Lung (tissue), 12 donors: ENCODE data around the gene DOK6. TPM values are rescaled to one million over a fixed set of nuclear protein-coding genes. Genes with fewer than 3 reads are reported as not detected.

Experiments used
- ATAC-seq: fragments of 200-7000 bp; cut with Tn5 transposase; one replicate; pipeline ENCODE4 v1.9.1; 2020; ENCODE audit warnings: moderate number of reproducible peaks; ENCODE audit not compliant: insufficient read depth, low FRiP score
- DNase-seq, 3 donors: peaks; one replicate each; pipeline ENCODE4 v3.0.0-alpha.2; 2013 to 2017
- H3K27ac ChIP-seq, 2 donors: one replicate each; pipeline ENCODE4 v1.5.1; 2013; ENCODE audit warnings: mild to moderate bottlenecking in 2 of 2, moderate library complexity in 2 of 2, control low read depth in 1 of 2, inconsistent platforms in 1 of 2, low read depth in 1 of 2, low read length in 1 of 2
- H3K27me3 ChIP-seq, 3 donors: one replicate each; pipeline ENCODE4 v1.5.1; 2013; ENCODE audit warnings: low read length in 2 of 3; ENCODE audit not compliant: control insufficient read depth in 3 of 3, insufficient read depth in 3 of 3
- H3K36me3 ChIP-seq, 4 donors: one replicate each; pipeline ENCODE4 v1.5.1; 2013; ENCODE audit warnings: low read length in 4 of 4, mild to moderate bottlenecking in 1 of 4, moderate library complexity in 1 of 4; ENCODE audit not compliant: control insufficient read depth in 4 of 4, insufficient read depth in 4 of 4
- H3K4me1 ChIP-seq, 5 donors: one replicate each; pipeline ENCODE4 v1.5.1; 2013; ENCODE audit warnings: low read length in 5 of 5, mild to moderate bottlenecking in 2 of 5, moderate library complexity in 1 of 5; ENCODE audit not compliant: control insufficient read depth in 5 of 5, insufficient read depth in 5 of 5
- H3K4me3 ChIP-seq: one replicate; pipeline ENCODE4 v1.5.1; 2013; ENCODE audit warnings: mild to moderate bottlenecking, control low read depth, moderate library complexity
- H3K9ac ChIP-seq, 2 donors: one replicate each; pipeline ENCODE4 v1.5.1; 2013; ENCODE audit warnings: low read length in 2 of 2, control low read depth in 1 of 2; ENCODE audit not compliant: insufficient read depth in 1 of 2
- H3K9me3 ChIP-seq, 4 donors: one replicate each; pipeline ENCODE4 v1.5.1; 2013; ENCODE audit warnings: low read length in 3 of 4, mild to moderate bottlenecking in 1 of 4, moderate library complexity in 1 of 4; ENCODE audit not compliant: control insufficient read depth in 4 of 4, insufficient read depth in 3 of 4
- WGBS, 2 donors: extraction: QIAGEN DNeasy Blood & Tissue Kit; methylation state at CpG; one replicate each; pipeline ENCODE4 v1.1.7; 2013; 5-methylcytosine and 5-hydroxymethylcytosine counted together
- polyA plus RNA-seq, 2 donors: library from polyadenylated mRNA; stranded (reverse); fragments of 200-250 nt; gene quantifications; one replicate each; pipeline ENCODE4 v1.2.1, GENCODE V29; 2013
- total RNA-seq, 2 donors: library from RNA; depleted of rRNA in 1 of 2; stranded (reverse); fragments of >200 nt in 1 of 2; gene quantifications; one replicate each; pipeline ENCODE4 v1.2.1, GENCODE V29; 2014 to 2021
- TF ChIP-seq, protein P1 (sequence below): IDR thresholded peaks from 2 replicates; pipeline ENCODE4 v1.5.1; 2012; ENCODE audit warnings: mild to moderate bottlenecking; ENCODE audit errors: control extremely low read depth, extremely low read depth
- donor health status: control.
- donor health status: control.
- donor health status: Bipolar disorder and iron deficiency.
- donor health status: healthy.
- donor health status: DM: yes; HTN: yes; CAD: no.

Gene DOK6
- total and polyA plus RNA-seq, 4 donors: 0.61 to 21.3 (median 2.7) TPM

DNA sequence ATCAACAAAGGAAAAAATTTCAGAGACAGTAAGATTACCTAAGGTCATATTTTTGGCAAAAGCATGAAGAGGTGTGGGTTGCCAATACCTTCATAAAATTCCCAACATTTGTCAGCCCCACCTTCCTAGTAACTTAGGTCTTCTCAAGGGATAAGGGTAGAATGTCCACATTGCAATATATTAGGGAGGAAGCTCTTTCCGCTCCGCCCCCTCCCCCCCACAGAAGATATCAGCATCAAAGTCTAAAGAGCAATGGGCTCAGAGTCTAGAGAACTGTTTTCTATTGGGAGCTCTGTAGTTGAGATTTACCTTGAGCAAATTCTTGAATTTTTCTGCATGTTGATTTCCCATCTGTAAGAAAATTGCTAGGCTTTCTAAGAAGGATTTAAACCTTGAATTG is 346.7 kb downstream of the DOK6 start:
- Histone ChIP-seq H3K4me1 (peaks cover 0 to 3% (median 0%) of the 10 kb centered on the region in 5 donors), H3K36me3 (peaks cover 0 to 4% (median 0%) of the 10 kb centered on the region in 4 donors), H3K9me3 (no peaks in the 10 kb centered on the region), H3K27ac (no peak overlapping the region), H3K4me3 (no peak overlapping the region), H3K9ac (no peak overlapping the region), H3K27me3 (no peaks in the 10 kb centered on the region)
- 90 to 95% methylated on average over 2 of the region's 2 CpGs for WGBS, 2 donors
- DNase-seq (no peak), ATAC-seq (no peak)
- TF ChIP-seq, protein P1, sequence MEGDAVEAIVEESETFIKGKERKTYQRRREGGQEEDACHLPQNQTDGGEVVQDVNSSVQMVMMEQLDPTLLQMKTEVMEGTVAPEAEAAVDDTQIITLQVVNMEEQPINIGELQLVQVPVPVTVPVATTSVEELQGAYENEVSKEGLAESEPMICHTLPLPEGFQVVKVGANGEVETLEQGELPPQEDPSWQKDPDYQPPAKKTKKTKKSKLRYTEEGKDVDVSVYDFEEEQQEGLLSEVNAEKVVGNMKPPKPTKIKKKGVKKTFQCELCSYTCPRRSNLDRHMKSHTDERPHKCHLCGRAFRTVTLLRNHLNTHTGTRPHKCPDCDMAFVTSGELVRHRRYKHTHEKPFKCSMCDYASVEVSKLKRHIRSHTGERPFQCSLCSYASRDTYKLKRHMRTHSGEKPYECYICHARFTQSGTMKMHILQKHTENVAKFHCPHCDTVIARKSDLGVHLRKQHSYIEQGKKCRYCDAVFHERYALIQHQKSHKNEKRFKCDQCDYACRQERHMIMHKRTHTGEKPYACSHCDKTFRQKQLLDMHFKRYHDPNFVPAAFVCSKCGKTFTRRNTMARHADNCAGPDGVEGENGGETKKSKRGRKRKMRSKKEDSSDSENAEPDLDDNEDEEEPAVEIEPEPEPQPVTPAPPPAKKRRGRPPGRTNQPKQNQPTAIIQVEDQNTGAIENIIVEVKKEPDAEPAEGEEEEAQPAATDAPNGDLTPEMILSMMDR: no peak

DNA sequence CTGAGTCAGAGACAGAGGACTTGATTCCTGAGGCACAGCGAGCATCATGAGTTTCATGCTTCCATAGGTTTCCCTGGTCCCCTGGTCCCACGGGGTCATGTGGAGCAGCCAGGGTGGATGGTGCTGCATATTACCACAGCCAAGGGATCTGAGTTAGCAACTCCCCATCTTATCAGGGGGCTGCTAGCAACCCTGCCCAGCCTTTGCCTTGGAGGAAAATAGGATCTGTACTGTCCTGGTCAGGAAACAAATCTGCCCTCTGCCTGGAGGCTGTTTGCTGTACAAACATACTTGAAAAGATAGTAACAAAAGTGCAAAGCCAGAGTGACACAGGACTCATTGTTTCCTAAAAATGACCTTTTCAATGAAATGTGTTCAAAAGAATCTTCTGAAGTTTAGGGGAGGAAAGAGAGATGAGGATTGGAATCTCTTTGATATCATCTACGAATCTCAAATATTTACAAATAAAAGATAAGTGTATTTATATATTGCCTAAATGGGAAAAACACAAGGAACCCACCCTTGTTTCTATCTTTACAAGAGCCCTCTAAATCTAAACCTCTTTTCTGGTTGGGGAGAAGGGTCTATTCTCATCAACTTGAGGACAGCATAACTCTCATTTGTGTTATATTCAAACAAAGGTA is 352.2 kb downstream of the DOK6 start:
- WGBS, 2 donors: 65 to 78% methylated on average over 3 of the region's 3 CpGs
- H3K27me3 ChIP-seq: no peaks in the 10 kb centered on the region
- no peak overlapping the region for H3K27ac ChIP-seq
- H3K36me3 ChIP-seq: peaks cover 0 to 4% (median 0%) of the 10 kb centered on the region in 4 donors
- peaks cover 0 to 2% (median 0%) of the 10 kb centered on the region in 4 donors for H3K9me3 ChIP-seq
- no peak for ATAC-seq
- TF ChIP-seq, protein P1: no peak
- no peak overlapping the region for H3K9ac ChIP-seq
- no peak overlapping the region for H3K4me3 ChIP-seq
- H3K4me1 ChIP-seq: peaks cover 0 to 21% (median 0%) of the 10 kb centered on the region in 5 donors
- DNase-seq: peak; percentile 19 to 47 (median 47)

- WGBS, 2 donors: 94 to 96% methylated on average over 3 of the region's 3 CpGs
- no peak overlapping the region for H3K9ac ChIP-seq
- peaks cover 0 to 2% (median 0%) of the 10 kb centered on the region in 4 donors for H3K9me3 ChIP-seq
- TF ChIP-seq, protein P1: no peak
- H3K4me1 ChIP-seq: peaks cover 0 to 30% (median 0%) of the 10 kb centered on the region in 5 donors
- DNase-seq (peak in 1 of 3 donors; percentile 9), ATAC-seq (no peak)
- H3K4me3 ChIP-seq: no peak overlapping the region
- H3K36me3 ChIP-seq: peaks cover 0 to 2% (median 0%) of the 10 kb centered on the region in 4 donors
- H3K27me3 ChIP-seq: no peaks in the 10 kb centered on the region
- no peak overlapping the region for H3K27ac ChIP-seq
These were observed 353.4 kb downstream of the DOK6 start for GRCh38 chr18:69754108-69754507.

DNA sequence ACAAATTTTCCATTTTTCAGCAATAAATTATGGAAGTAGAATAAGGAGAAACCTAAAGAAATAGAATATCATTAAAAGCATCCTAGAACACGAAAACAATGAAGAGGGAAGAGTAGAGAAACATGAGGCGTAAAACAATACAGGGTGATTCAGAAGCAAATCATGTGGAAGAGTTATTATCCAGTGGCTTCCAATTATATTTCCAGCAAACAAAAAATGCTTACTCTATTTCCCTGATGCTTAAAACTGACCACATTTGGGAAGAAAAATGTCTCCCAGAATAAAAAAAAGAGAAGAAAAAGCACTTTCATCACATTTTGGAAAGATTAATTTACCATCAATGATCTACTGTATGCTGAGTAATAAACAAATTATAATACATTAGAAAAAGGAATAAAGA is 354.4 kb downstream of the DOK6 start:
- WGBS, 2 donors: 91 to 94% methylated on average over 2 of the region's 2 CpGs
- no peak overlapping the region for H3K4me3 ChIP-seq
- no peaks in the 10 kb centered on the region for H3K27me3 ChIP-seq
- H3K9me3 ChIP-seq: peaks cover 0 to 2% (median 0%) of the 10 kb centered on the region in 4 donors
- peaks cover 0 to 2% (median 0%) of the 10 kb centered on the region in 4 donors for H3K36me3 ChIP-seq
- DNase-seq: no peak
- H3K27ac ChIP-seq: no peak overlapping the region
- no peak for ATAC-seq
- peaks cover 0 to 30% (median 0%) of the 10 kb centered on the region in 5 donors for H3K4me1 ChIP-seq
- TF ChIP-seq, protein P1: no peak
- no peak overlapping the region for H3K9ac ChIP-seq
